GM23338 (cell line): ENCODE results near the gene RNF207. TPM values are rescaled to one million over a fixed set of nuclear protein-coding genes. Genes with fewer than 3 reads are reported as not detected.

Experiments used
- ATAC-seq: fragments of 200-7000 bp; cut with Tn5 transposase; 3 replicates; pipeline ENCODE4 v1.9.1; 2020
- DNase-seq: peaks from one replicate; pipeline ENCODE4 v3.0.0-alpha.2; 2015; ENCODE audit warnings: low spot score
- H2AFZ ChIP-seq: fragments of 200-600 bp; sonication (generic); 2 replicates; pipeline ENCODE4 v1.8.0; 2016; ENCODE audit warnings: antibody characterized with exemption, mild to moderate bottlenecking, moderate library complexity
- H3F3A ChIP-seq: fragments of 200-600 bp; sonication (generic); replicated peaks from 2 replicates; pipeline ENCODE4 v1.8.0; 2017; ENCODE audit warnings: antibody characterized with exemption, mixed run types, low read depth
- H3K27ac ChIP-seq: fragments of 200-600 bp; sonication (generic); 2 replicates; pipeline ENCODE4 v1.6.1; 2016; ENCODE audit warnings: low read depth
- H3K27me3 ChIP-seq: fragments of 200-600 bp; sonication (generic); 2 replicates; pipeline ENCODE4 v1.8.0; 2016; ENCODE audit warnings: mild to moderate bottlenecking, mixed run types, moderate library complexity; ENCODE audit not compliant: insufficient read depth
- H3K36me3 ChIP-seq: fragments of 200-600 bp; sonication (generic); 2 replicates; pipeline ENCODE4 v1.8.0; 2016; ENCODE audit warnings: mild to moderate bottlenecking; ENCODE audit not compliant: insufficient read depth
- H3K4me1 ChIP-seq: fragments of 200-600 bp; sonication (generic); 2 replicates; pipeline ENCODE4 v1.8.0; 2016; ENCODE audit warnings: mild to moderate bottlenecking, moderate library complexity; ENCODE audit not compliant: insufficient read depth
- H3K4me2 ChIP-seq: fragments of 200-600 bp; sonication (generic); 2 replicates; pipeline ENCODE4 v1.7.1; 2017; ENCODE audit warnings: mixed run types
- H3K4me3 ChIP-seq: fragments of 200-600 bp; sonication (generic); 2 replicates; pipeline ENCODE4 v1.6.1; 2016; ENCODE audit warnings: mixed run types
- H3K79me2 ChIP-seq: fragments of 200-600 bp; sonication (generic); replicated peaks from 2 replicates; pipeline ENCODE4 v1.8.0; 2017; ENCODE audit warnings: mild to moderate bottlenecking; ENCODE audit not compliant: insufficient read depth
- H3K9me2 ChIP-seq: fragments of 200-600 bp; sonication (generic); 2 replicates; pipeline ENCODE4 v1.8.0; 2017; ENCODE audit not compliant: insufficient read depth
- H4K20me1 ChIP-seq: fragments of 200-600 bp; sonication (generic); replicated peaks from 2 replicates; pipeline ENCODE4 v1.8.0; 2017; ENCODE audit warnings: mild to moderate bottlenecking; ENCODE audit not compliant: insufficient read depth
- H3K27ac Mint-ChIP-seq: 2 replicates; pipeline ENCODE4 v1.8.0; 2020; ENCODE audit warnings: inconsistent platforms, mild to moderate bottlenecking, moderate library complexity, mixed read lengths
- H3K27me3 Mint-ChIP-seq: 3 replicates; pipeline ENCODE4 v1.8.0; 2022; ENCODE audit warnings: low read depth, mild to moderate bottlenecking, moderate library complexity, mixed read lengths, inconsistent platforms; ENCODE audit not compliant: insufficient read depth, poor library complexity
- H3K36me3 Mint-ChIP-seq: 3 replicates; pipeline ENCODE4 v1.8.0; 2021; ENCODE audit warnings: low read depth, mild to moderate bottlenecking, inconsistent platforms, moderate library complexity, mixed read lengths
- H3K4me1 Mint-ChIP-seq: 3 replicates; pipeline ENCODE4 v1.8.0; 2020; ENCODE audit warnings: mild to moderate bottlenecking, inconsistent platforms, mixed read lengths
- H3K4me3 Mint-ChIP-seq: 3 replicates; pipeline ENCODE4 v1.8.0; 2021; ENCODE audit warnings: moderate library complexity, mild to moderate bottlenecking, inconsistent platforms, mixed read lengths
- H3K9me3 Mint-ChIP-seq: 3 replicates; pipeline ENCODE4 v1.8.0; 2020; ENCODE audit warnings: moderate library complexity, mild to moderate bottlenecking, inconsistent platforms, mixed read lengths
- POLR2AphosphoS5 ChIP-seq: IDR thresholded peaks from 2 replicates; pipeline ENCODE4 v1.6.1; 2016; ENCODE audit warnings: antibody characterized with exemption, low read depth
- polyA plus RNA-seq: library from polyadenylated mRNA; unstranded; fragments of >200 nt; fragmentation: Nextera tagmentation; extraction: Ambion mirVana; gene quantifications from 2 replicates; pipeline ENCODE4 v1.2.1, GENCODE V29; 2016
- total RNA-seq: library from RNA; depleted of rRNA; stranded (reverse); fragments of >200 nt; shearing (Covaris generic); gene quantifications from 2 replicates; pipeline ENCODE4 v1.2.3, GENCODE V29; 2014
- TF ChIP-seq, protein P1 (sequence below): fragments of 250-450 bp; sonication (Bioruptor Pico); IDR thresholded peaks from 2 replicates; pipeline ENCODE4 v1.5.0; 2020; ENCODE audit warnings: mild to moderate bottlenecking, moderate library complexity

The RNF207 gene
- total and polyA plus RNA-seq, 2 experiments from 2014 or later: 1.7 to 2.9 TPM

DNA sequence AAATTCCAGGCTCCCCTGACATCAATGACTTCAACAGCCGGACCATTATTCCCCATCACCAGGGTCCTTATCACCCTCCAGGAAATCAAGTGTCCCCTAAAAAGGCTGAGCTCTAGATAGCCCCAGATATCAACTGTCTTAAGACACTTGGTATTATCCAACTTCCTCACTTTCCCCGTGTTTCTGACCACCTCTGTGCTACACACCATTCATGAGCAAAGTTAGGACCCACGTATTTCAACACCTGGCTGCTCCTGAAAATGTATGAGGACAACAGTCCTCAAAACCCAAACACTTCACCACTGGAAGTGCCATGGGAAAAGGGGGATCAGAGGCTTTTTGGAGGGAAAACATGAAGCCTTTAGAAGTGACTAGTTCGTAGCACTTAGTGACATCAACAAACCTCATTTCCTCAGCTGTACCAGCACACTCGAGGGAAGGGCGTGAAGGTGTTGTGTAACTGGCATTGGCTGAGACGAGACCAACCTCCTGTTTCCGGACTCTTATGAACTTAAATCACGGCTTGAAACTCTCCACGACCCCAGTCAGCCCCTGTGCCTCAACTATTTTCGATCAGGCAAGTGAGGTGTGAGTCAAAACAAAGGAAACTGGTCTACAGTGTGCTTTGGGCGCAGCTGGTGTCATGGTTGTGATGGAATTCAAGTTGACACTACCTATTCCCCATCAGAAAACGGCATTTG is 21.7 kb upstream of the RNF207 start:
- no peak overlapping the region; the same call in 1 of the 2 replicates for H3K27ac Mint-ChIP-seq
- peaks cover 48% of the 10 kb centered on the region for H3K36me3 Mint-ChIP-seq
- H3K9me2 ChIP-seq: no peaks in the 10 kb centered on the region

More for the DNA sequence above, 21.7 kb upstream of the RNF207 start:
- no peak overlapping the region for H3K4me3 Mint-ChIP-seq
- Histone ChIP-seq H3K4me1 (peaks cover 40% of the 10 kb centered on the region), H4K20me1 (peaks cover 43% of the 10 kb centered on the region), H3K36me3 (peaks cover 19% of the 10 kb centered on the region), H3F3A (peaks cover 63% of the 10 kb centered on the region), H3K4me3 (no peak overlapping the region), H2AFZ (no peak overlapping the region), H3K79me2 (peaks cover 31% of the 10 kb centered on the region), H3K27me3 (peaks cover 35% of the 10 kb centered on the region), H3K27ac (peak overlapping the region; percentile 74), H3K4me2 (no peak overlapping the region)
- ATAC-seq (no peak), DNase-seq (no peak)
- peaks cover 31% of the 10 kb centered on the region for H3K27me3 Mint-ChIP-seq
- TF ChIP-seq POLR2AphosphoS5: peak; percentile 28; the same call in 1 of the 2 replicates
- TF ChIP-seq, protein P1, sequence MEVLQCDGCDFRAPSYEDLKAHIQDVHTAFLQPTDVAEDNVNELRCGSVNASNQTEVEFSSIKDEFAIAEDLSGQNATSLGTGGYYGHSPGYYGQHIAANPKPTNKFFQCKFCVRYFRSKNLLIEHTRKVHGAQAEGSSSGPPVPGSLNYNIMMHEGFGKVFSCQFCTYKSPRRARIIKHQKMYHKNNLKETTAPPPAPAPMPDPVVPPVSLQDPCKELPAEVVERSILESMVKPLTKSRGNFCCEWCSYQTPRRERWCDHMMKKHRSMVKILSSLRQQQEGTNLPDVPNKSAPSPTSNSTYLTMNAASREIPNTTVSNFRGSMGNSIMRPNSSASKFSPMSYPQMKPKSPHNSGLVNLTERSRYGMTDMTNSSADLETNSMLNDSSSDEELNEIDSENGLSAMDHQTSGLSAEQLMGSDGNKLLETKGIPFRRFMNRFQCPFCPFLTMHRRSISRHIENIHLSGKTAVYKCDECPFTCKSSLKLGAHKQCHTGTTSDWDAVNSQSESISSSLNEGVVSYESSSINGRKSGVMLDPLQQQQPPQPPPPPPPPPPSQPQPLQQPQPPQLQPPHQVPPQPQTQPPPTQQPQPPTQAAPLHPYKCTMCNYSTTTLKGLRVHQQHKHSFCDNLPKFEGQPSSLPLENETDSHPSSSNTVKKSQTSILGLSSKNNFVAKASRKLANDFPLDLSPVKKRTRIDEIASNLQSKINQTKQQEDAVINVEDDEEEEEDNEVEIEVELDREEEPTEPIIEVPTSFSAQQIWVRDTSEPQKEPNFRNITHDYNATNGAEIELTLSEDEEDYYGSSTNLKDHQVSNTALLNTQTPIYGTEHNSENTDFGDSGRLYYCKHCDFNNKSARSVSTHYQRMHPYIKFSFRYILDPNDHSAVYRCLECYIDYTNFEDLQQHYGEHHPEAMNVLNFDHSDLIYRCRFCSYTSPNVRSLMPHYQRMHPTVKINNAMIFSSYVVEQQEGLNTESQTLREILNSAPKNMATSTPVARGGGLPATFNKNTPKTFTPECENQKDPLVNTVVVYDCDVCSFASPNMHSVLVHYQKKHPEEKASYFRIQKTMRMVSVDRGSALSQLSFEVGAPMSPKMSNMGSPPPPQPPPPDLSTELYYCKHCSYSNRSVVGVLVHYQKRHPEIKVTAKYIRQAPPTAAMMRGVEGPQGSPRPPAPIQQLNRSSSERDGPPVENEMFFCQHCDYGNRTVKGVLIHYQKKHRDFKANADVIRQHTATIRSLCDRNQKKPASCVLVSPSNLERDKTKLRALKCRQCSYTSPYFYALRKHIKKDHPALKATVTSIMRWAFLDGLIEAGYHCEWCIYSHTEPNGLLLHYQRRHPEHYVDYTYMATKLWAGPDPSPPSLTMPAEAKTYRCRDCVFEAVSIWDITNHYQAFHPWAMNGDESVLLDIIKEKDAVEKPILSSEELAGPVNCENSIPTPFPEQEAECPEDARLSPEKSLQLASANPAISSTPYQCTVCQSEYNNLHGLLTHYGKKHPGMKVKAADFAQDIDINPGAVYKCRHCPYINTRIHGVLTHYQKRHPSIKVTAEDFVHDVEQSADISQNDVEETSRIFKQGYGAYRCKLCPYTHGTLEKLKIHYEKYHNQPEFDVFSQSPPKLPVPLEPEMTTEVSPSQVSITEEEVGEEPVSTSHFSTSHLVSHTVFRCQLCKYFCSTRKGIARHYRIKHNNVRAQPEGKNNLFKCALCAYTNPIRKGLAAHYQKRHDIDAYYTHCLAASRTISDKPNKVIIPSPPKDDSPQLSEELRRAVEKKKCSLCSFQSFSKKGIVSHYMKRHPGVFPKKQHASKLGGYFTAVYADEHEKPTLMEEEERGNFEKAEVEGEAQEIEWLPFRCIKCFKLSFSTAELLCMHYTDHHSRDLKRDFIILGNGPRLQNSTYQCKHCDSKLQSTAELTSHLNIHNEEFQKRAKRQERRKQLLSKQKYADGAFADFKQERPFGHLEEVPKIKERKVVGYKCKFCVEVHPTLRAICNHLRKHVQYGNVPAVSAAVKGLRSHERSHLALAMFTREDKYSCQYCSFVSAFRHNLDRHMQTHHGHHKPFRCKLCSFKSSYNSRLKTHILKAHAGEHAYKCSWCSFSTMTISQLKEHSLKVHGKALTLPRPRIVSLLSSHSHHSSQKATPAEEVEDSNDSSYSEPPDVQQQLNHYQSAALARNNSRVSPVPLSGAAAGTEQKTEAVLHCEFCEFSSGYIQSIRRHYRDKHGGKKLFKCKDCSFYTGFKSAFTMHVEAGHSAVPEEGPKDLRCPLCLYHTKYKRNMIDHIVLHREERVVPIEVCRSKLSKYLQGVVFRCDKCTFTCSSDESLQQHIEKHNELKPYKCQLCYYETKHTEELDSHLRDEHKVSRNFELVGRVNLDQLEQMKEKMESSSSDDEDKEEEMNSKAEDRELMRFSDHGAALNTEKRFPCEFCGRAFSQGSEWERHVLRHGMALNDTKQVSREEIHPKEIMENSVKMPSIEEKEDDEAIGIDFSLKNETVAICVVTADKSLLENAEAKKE (CRISPR knock-in tag): no peak
- H3K4me1 Mint-ChIP-seq: peaks cover 50% of the 10 kb centered on the region
- no peaks in the 10 kb centered on the region for H3K9me3 Mint-ChIP-seq
